NCI-H2196 treated with DMSO at 0.1 percent for 48 hours (cell line): ENCODE results near the gene SLFN14.
"Not testable (repeated sequence)": the region's sequence is repeated elsewhere in the genome, so short reads cannot be mapped to it uniquely, and the experiment has no call there.

Experiments used
- DNase-seq: peaks from one replicate; lab custom pipeline; 2025; ENCODE audit not compliant: unreplicated experiment; lab: John Stamatoyannopoulos, UW

The SLFN14 gene

GRCh38 chr17:35559495-35560210, 966 bp downstream of the SLFN14 start:
- no peak for DNase-seq

GRCh38 chr17:35557353-35557752, 3.3 kb downstream of the SLFN14 start:
- no peak for DNase-seq

- no peak for DNase-seq
Measured at GRCh38 chr17:35555691-35556090, 4.9 kb downstream of the SLFN14 start.

- DNase-seq, result no peak
Measured at GRCh38 chr17:35554668-35555067, 6.0 kb downstream of the SLFN14 start.

- DNase-seq, result no peak
Measured at GRCh38 chr17:35553310-35553709, 7.3 kb downstream of the SLFN14 start.

GRCh38 chr17:35548978-35549377, 11.6 kb downstream of the SLFN14 start:
- no peak for DNase-seq

GRCh38 chr17:35548208-35548810, 12.3 kb downstream of the SLFN14 start:
- DNase-seq, result no peak

- no peak for DNase-seq
Measured at GRCh38 chr17:35546487-35546886, 14.1 kb downstream of the SLFN14 start.

- no peak for DNase-seq
Measured at GRCh38 chr17:35545150-35545549, 15.5 kb downstream of the SLFN14 start.

- no peak for DNase-seq
Measured at GRCh38 chr17:35543856-35544255, 16.8 kb downstream of the SLFN14 start.

- DNase-seq, result no peak
Measured at GRCh38 chr17:35542990-35543389, 17.6 kb downstream of the SLFN14 start.

- DNase-seq, result no peak
Measured at GRCh38 chr17:35541434-35541833, 19.2 kb downstream of the SLFN14 start.

- no peak for DNase-seq
Measured at GRCh38 chr17:35540589-35541404, 19.8 kb downstream of the SLFN14 start.

- DNase-seq, result no peak
Measured at GRCh38 chr17:35539659-35540026, 21.0 kb downstream of the SLFN14 start.

- no peak for DNase-seq
Measured at GRCh38 chr17:35537601-35538141, 22.9 kb downstream of the SLFN14 start, which contains the start of gene SLFN12L. TSS of gene SLFN12L (minus strand) at chr17:35537678. CDS start at chr17:35522364, 15,314 bp downstream.

GRCh38 chr17:35536664-35537171, 23.9 kb downstream of the SLFN14 start:
- DNase-seq, result no peak

GRCh38 chr17:35535406-35535805, 25.2 kb downstream of the SLFN14 start:
- not testable (repeated sequence) for DNase-seq

- no peak for DNase-seq
Measured at GRCh38 chr17:35534576-35535093, 26.0 kb downstream of the SLFN14 start.

- no peak for DNase-seq
Measured at GRCh38 chr17:35531160-35531559, 29.5 kb downstream of the SLFN14 start.

- DNase-seq, result no peak
Measured at GRCh38 chr17:35529866-35530265, 30.8 kb downstream of the SLFN14 start.

GRCh38 chr17:35529326-35529725, 31.3 kb downstream of the SLFN14 start:
- not testable (repeated sequence) for DNase-seq
